ENCODE data around the gene CYP19A1.

CYP19A1 gene

DNA sequence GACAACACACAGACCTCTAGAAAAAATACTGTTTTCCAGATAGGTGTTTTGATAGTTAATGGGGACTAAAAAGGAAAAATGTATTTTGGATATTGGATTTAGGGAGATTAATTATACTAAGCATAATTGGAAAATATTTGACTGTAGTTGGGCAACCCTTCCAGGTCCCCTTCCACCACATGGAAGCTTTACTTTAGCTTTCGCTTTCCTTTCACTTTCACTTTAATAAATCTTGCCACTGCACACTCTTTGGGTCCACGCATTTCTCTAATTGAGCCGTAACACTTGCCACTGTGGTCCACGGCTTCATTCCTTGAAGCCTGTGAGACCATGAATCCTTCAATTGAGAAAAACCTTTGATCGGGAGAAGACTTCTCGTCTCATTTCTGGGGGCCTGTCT, 18.6 kb upstream of the CYP19A1 start:
- DNase-seq, result no peak

DNA sequence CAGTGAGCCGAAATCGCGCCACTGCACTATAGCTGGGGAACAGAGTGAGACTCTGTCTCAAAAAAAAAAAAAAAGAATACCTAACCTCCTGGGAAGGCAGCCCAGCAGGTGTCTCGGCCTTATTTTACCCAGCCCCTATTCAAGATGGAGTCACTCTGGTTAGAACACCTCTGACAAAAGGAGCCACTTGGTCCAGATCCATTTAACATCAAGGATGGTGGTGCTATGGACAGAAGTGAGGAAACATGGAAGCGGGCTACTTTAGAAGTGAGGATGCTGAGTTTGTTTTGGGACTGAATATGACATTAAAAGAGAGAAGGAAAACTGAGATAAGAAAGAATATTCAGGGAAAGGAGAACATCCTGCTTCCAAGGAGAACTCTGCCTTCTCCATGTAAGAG, 17.8 kb upstream of the CYP19A1 start:
- no peak for DNase-seq

DNA sequence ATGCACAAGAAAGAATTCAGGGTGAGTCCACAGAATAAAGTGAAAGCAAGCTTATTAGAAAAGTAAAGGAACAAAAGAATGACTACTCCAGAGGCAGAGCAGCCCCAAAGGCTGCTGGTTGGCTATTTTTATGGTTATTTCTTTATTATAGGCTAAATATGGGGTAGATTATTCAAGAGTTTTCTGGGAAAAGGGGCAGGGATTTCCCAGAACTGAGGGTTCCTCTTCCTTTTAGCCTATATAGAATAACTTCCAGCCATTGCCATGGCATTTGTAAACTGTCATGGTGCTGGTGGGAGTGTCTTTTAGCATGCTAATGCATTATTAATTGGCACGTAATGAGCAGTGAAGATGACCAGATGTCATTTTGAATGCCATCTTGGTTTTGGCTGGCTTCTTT, 16.7 kb upstream of the CYP19A1 start:
- no peak for DNase-seq

DNA sequence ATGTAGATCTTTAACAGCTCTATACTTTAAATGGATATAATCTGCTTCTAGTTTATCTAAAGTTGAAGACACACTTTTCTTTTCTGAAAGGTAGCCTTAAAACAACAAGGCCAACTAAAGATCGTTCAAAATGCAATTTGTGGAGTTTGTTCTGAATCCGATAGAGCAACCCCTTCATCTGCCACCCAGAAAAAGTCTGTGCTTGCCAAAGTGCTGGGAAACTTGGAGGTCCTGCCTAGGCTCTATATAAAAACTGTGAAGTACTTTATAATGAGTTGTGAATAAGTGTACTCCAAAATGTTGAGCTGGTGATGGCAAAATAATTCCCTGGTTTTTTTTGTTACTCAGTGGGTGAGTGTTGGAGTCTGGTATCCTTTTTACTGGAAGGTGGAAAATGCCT, 15.6 kb upstream of the CYP19A1 start:
- DNase-seq, result no peak

DNA sequence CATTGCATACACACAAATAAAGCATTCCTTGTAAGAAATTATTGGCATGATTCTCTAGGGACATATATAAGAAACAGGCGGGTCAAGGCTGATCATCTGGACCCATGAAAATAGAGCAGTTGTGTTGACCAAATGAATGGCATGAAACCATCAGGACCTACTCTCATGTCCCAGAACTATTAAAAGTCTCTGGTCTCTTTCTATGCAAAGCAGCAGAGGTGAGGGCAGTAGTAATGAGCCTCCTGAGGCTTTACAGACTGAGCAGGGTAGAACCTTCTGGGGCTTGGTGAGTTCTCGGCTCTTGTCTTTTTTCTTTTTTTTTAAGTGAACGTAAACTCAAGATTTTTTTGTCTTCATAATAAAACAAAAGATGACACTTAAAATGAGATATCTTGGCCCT, 12.3 kb upstream of the CYP19A1 start:
- DNase-seq, result no peak

DNA sequence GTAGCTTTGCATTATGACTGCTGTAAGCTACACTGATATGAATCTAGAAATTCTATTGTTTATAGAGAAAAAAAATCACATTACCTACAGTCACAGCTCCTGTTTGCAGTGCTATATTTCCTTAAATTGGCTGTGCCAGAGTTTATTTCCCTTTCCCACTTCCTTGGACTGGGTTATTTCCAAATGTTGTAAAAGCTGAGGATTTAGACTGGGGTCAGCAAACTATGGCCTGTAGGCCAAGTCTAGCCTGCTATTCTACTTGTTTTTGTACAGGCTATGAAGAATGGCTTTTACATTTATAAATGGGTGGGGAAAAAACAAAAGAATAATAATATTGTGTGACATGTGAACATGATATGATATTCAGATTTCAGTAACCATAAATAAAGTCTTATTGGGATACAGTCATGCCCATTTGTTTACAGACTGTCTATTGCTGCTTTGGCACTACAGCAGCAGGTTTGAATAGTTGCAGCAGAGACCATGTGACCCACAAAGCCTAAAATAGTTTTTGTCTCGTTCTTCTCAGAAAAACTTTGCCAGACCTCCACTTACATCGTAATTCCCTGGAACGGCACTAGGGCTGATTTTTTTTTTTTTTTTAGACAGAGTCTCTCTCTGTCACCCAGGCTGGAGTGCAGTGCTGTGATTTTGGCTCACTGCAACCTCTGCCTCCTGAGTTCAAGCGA, 10.9 kb upstream of the CYP19A1 start:
- no peak for DNase-seq

DNA sequence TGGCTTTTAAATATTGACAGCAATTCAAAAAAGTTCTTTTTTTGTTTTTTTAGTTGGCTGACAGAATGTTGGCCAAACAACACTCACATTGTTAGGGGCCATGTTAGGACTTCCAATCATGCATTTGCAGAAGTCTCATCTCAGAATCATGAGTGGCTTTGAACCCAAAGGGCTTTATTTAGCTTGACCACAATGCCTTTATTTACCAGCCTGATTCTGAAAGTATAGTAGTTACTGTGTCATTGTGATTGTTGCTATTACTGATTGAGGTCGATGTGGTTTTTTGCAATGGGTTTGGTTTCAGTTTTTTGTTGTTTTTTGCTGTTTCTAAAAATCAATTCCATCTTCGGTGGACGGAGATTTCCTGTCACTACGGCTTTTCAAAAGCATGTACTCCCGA, 10.3 kb upstream of the CYP19A1 start:
- DNase-seq, result no peak

DNA sequence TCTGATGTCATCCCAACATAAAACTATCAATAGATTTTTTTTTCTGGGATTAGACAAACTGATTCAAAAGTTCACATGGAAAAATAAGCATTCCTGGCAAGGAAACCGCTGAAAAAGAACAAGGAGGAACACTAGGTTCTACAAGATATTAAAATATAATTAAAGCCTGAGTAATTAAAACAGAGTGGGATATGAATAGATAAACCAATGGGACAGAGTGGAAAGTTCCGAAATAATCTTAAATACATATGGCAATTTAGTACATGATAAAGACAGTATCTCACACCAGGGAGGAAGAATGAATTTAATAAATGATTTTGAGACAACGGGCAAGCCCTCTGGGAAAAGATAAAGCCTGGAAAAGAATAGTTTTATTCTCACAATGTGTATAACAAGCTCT, 7.7 kb upstream of the CYP19A1 start:
- no peak for DNase-seq

DNA sequence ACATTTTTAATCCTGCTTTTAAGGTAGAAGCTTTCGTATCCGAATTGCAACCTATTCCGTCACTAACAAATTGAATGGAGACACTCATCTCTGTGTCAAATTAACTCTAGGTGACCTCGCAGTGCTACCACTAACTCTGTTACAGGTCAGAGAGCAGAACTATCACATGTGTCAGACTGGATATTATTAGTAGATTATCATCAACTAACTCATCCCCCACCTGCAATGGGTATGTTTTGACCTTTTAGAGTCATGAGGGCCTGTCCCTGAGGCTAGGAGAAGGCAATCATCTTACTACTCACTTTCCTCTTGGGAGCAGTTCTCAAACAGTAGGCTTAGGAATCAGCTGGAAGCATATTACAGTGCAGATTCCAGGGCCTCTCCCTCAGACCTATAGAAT, 5.1 kb upstream of the CYP19A1 start:
- DNase-seq, result no peak

DNA sequence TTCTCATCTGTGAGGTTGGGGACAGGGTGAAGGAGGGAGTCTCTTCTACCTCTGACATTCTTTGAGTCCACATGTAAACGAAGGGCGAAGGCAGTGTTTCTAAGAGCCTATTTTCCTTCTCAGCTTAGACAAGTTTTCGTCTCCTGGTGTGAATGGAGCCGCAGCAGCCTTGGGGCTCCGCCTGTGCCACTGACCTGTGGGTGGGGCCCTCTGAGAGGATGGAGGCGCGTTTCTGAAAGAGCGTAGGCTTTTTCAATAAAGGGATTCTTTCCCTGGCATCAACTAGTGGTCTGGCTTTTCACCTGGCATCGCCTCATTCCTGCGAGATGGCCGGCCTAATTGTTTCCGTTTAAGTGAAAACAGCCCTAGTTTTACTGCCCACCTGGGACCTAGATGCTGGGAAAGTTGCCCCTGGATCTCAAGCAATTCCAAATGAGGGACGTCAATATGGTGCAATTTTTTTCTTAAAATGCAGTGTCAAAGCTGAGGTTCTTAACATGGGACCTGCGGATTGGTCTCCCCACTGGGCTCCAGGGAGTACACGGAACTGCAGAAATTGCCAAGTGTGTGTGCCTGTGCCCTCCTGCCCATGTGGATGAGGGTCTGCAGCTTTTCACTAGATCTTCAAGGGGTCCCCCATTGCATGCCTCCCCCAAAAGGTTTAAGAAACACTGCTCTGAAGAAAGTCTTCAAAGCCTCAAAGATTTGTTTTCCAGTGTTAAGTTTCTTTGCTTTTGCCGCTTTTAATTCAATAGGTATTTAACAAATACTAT, 4.0 kb upstream of the CYP19A1 start:
- DNase-seq, result peak; percentile 53

DNA sequence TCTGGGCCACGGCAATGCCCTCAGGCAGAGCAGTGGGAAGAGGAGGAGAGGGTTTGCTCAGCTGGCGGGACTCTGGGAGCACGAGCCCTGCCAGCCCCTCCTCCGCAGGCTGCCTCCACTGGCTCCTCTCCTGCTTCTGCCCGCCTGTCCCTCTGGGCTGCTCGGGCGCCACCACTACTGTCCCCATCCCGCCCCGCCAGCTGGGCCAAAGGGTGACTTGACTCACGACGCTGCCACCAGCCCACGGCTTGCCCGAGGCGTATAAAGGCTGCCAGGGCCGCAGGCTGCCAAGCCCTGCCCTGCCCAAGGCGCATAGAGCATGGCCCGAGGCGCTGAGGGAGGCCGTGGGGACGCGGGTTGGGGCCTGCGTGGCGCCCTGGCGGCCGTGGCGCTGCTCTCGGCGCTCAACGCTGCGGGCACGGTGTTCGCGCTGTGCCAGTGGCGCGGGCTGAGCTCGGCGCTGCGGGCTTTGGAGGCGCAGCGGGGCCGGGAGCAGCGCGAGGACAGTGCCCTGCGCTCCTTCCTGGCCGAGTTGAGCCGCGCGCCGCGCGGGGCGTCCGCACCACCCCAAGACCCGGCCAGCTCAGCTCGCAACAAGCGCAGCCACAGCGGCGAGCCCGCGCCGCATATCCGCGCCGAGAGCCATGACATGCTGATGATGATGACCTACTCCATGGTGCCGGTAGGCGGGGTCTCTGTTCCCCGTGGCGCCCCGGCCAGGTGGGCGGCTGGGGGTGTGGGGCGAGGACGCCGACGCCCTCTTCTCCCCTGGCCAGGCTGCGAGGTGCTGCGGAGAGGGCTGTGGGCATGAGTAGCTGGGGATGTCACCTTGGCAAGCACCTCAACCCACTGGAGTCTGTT, 3.2 kb upstream of the CYP19A1 start, which contains the start of gene GLDN:
GLDN (plus strand) TSS at position 290 of the 861 bp plus-strand sequence; CDS start at position 320, 30 bp downstream.
- DNase-seq, result peak; percentile 57

DNA sequence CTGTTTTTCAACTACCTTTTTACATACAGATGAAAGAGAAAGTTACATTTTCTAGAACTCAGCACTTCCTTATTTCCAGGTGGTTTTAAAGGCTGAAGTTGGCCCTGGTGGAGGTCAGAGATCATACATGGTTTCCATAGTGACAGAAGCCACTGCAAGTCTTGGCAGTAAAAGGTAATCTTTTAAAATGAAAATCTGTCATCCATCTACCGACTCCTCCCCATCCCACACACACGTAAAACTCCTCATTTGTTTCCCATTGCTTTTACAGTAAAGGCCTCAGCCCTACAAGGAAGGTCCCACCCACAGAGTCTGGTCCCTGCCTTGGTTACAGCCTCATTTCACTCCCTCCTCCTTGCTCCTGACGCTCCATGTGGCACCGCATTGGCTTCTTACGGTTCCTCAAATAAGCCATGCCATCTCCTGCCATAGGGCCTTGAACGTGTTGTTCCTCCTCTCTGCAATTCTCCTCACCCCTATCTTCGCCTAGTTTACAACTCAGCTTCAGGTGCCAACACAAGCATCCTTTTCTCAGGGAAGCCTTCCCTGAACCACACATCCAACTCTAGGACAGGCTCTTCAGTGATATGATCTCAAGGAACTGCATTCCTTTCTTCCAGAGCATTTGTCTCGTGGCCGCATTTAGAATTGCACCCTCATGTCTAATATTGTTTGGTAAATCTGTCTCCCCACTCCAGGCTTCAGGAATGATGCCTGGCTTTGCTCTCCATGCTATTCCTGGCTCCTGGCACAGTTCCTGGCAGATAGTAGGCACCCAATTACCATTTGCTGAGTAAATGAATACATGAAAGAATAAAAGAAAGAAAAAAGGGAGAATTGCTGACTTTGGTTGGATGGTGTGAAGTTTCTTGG, 2.6 kb downstream of the CYP19A1 start:
- no peak for DNase-seq

DNA sequence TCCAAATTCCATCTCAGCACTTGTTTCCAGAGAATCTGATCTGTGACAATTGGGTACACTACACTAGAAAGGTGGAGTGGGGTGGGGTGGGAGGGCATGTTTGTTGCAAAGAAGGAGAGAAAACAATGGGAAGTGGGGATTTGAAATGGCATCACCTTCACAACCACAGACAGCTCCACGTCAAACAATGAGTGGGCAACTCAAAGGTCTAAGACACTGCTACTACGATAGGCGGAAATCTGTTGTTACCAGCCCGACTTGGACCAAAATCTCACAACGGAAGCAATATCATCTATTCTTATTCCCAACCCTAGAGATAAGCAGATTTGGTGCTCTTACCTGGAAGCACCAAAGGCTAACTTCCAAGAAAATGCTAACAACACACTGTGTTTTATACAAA, 3.3 kb downstream of the CYP19A1 start:
- DNase-seq, result no peak

DNA sequence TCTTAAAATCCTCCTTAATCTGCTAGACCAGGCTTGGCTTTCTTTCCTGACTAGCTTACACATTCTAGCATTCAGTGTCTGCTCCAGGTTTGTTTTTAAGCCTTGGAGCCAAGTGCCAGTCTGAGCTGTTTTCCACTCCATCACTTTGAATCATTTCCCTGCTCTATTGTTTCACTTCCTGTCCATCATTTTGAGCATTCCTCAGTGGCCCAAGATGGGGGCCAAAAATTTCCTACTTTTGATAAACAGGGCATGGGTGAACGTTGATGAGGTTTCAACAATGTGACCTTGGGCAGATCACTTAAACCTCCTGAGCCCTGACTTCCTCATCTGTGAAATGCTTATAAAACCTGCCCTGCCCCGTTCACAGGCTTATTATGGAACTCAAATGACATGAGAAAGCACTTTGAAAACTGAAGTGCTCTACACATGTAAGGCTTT, 4.4 kb downstream of the CYP19A1 start:
- DNase-seq, result no peak

DNA sequence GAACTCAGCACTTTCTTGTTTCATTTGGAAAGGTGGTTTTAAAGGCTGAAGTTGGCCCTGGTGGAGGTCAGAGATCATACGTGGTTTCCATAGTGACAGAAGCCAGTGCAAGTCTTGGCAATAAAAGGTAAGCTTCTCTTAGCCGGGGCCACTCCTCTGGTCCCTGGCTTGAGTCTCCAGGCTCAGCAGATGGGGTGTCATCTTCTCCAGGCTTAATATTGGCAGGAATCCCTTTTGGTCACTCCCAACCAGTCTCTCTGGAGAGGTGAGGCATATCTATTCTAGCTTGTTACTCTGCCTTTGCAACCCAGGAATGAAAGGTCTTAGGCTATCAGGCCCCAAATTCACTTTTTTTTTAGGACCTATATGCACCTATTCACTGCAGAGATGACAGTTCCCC, 4.8 kb downstream of the CYP19A1 start:
- DNase-seq, result no peak

DNA sequence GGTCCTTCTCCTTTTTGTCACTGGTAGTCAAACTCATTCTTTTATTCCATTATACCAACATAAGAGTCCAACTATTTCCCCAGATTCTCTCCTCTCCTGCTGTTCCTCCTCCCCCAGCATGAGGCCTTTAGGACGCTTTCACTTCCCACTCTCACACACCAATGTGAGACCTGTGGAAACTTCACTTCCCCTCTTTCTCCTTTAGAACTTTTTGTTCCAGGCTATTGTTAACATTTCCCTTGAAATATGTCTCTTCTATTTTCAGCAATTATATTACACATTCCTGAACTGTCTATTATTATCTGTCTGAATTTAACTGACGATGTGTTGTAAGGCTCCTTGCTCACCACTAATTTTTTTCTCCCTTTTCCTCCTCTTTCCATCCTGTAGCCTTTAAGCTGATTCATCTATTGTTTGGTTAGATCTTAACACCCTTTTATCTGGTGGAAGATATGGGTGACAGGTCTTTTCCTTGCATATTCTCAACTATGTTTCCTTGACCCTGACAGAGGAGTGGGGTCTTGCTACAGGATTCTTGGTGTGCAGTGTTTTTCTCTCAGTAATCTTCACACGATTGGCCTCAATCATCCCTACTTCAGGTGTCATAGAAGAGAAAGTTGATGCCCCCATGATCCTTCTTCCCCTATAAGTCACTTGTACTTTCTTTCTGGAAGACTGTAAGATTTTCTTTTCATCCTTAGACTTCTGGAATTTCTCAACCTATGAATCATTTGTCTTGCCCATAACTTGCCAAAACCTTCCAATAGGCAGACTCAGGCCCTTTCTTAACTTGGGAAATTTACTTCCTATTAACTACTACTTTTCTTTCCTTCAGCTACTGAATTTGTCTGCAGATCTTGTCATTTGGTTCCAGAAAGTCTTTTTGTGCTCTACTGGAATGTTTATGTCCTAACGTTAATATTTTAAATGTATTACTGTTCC, 5.9 kb downstream of the CYP19A1 start:
- DNase-seq, result no peak

DNA sequence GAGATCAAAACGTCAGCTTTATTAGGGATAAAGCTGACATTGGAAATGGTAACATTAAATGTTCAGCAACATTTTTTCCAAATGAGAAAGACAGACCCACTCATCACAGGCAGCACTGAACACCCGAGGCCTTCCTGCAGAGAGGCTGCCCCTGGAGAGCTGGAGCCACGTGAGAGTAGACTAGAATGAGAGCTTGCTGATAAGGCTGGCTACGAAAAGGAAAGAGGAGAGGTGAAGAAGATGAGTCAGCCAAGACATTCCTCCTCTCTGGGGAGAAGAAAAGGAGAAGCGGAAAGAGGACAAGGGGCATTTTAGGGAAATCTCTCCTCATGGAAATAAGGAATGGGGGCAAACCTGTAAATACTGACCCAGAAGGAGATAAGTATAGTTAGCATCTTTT, 7.3 kb downstream of the CYP19A1 start:
- DNase-seq, result no peak

DNA sequence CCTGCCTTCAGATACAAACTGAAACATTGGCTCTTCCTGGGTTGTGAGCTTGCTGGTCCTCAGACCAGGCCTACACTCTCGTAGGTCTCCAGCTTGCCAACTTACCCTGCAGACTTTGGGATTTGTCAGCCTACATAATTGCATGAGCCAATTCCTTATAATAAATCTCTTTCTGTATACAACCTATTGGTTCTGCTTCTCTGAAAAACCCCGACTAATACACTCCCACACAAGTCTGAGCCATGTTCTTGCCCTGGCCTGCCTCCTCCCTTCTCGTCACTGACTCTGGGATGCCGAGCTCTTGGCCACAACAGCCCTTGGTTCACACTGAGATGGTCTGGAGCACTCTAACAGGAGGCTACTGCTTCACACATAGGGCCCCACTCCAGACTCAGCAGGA, 9.5 kb downstream of the CYP19A1 start:
- no peak for DNase-seq

DNA sequence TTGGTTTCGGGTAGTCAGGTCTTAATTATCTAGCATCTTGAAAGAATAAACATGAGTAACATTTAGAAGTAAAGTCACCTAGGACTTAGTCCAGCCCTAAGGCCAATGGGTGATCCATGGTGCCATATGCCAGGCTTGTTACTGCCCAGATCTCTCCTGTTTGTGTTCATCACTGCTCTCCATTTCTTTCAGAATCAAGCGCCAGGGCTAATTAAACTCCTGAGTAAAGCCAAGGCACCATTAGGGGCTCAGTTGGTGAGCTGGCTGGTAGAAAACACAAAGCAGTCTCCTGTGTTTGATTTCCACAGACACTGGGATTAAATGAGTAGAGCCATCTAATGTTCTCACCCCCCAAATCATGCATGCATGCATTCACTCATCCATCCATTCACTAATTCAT, 11.3 kb downstream of the CYP19A1 start:
- no peak for DNase-seq

DNA sequence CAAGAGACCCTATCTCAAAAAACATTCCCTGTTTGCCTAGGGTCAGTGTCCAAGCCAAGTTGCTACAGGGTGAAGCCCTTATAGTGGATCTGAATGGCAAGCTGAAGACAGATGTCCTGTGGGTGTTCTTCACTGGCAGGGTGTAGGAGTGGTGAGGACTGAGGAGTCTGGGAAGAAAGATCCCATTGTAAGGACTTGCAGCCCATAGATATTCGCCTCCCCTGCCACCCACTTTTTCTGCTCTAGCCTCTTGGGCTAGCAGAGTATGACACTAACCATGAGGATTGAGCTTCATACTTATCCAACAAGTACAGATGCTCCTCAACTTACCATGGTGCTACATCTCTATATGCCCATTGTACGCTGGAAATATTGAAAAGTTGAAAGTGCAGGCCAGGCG, 13.2 kb downstream of the CYP19A1 start:
- DNase-seq, result no peak

DNA sequence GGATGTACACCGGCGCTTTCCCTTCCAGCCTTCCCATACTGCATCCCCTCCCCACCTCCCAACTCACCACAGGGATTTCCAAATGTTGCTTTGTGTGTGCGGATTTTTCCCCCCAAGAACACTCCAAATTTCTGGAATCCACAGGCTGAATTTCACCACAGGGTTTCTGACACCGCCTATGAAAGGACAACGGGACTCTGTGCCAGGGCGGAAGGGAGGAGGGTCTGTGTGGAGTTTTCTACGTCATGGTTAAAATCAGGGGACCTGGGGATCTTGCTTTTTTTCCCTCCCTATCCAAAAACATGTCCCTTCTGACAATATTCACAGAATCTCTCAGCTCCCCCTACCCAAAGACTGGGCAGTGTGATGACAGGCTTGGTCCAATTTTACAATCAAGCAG, 14.6 kb downstream of the CYP19A1 start:
- no peak for DNase-seq

Data from right hindlimb (tissue), 1 donor.